HEK293T (cell line): ENCODE data around the gene RPS27L.
"Not testable (repeated sequence)": the region's sequence is repeated elsewhere in the genome, so short reads cannot be mapped to it uniquely, and the experiment has no call there.

ENCODE experiments used
- CTCF ChIA-PET: fragments of 350-600 bp; formaldehyde crosslinking; extraction: SDS; loops from one replicate; lab custom pipeline; 2021; ENCODE audit warnings: antibody characterized with exemption, inconsistent platforms; lab: Yijun Ruan, JAX
- POLR2A ChIA-PET: fragments of 350-600 bp; formaldehyde crosslinking; extraction: SDS; loops from one replicate; lab custom pipeline; 2020; ENCODE audit warnings: antibody characterized with exemption, inconsistent platforms; lab: Yijun Ruan, JAX
- DNase-seq: peaks from one replicate; pipeline ENCODE4 v3.0.0; 2012; ENCODE audit warnings: mixed read lengths; ENCODE audit errors: extremely low spot score
- ARNT ChIP-seq: fragments of 450-650 bp; IDR thresholded peaks from 2 replicates; pipeline ENCODE4 v1.6.1; 2017; ENCODE audit warnings: mild to moderate bottlenecking
- BHLHE40 ChIP-seq: fragments of 450-650 bp; IDR thresholded peaks from 2 replicates; pipeline ENCODE4 v1.6.1; 2016; ENCODE audit warnings: mild to moderate bottlenecking, moderate library complexity, borderline replicate concordance
- CTBP1 ChIP-seq: fragments of 450-650 bp; IDR thresholded peaks from 2 replicates; pipeline ENCODE4 v1.6.1; 2016; ENCODE audit warnings: borderline replicate concordance
- ELF4 ChIP-seq: fragments of 450-650 bp; IDR thresholded peaks from 2 replicates; pipeline ENCODE4 v1.6.1; 2017; ENCODE audit warnings: antibody characterized with exemption
- FOXA1 ChIP-seq: fragments of 450-650 bp; IDR thresholded peaks from 2 replicates; pipeline ENCODE4 v1.6.1; 2016; ENCODE audit warnings: mild to moderate bottlenecking
- FOXK2 ChIP-seq: fragments of 450-650 bp; IDR thresholded peaks from 2 replicates; pipeline ENCODE4 v1.6.1; 2016; ENCODE audit warnings: mild to moderate bottlenecking
- FOXM1 ChIP-seq: fragments of 450-650 bp; IDR thresholded peaks from 2 replicates; pipeline ENCODE4 v1.6.1; 2017; ENCODE audit warnings: mild to moderate bottlenecking, borderline replicate concordance
- HDGF ChIP-seq: fragments of 450-650 bp; IDR thresholded peaks from 2 replicates; pipeline ENCODE4 v1.6.1; 2017; ENCODE audit warnings: antibody characterized with exemption, borderline replicate concordance
- L3MBTL2 ChIP-seq: fragments of 450-650 bp; conservative IDR thresholded peaks from 2 replicates; pipeline ENCODE4 v1.6.1; 2016; ENCODE audit warnings: mild to moderate bottlenecking
- LEF1 ChIP-seq: fragments of 450-650 bp; IDR thresholded peaks from 2 replicates; pipeline ENCODE4 v1.6.1; 2017; ENCODE audit warnings: mild to moderate bottlenecking, borderline replicate concordance
- NFRKB ChIP-seq: fragments of 450-650 bp; IDR thresholded peaks from 2 replicates; pipeline ENCODE4 v1.6.1; 2016; ENCODE audit warnings: mild to moderate bottlenecking, moderate library complexity
- SP1 ChIP-seq: fragments of 450-650 bp; IDR thresholded peaks from 2 replicates; pipeline ENCODE4 v1.6.1; 2017
- SUZ12 ChIP-seq: fragments of 450-650 bp; IDR thresholded peaks from 2 replicates; pipeline ENCODE4 v1.6.1; 2016; ENCODE audit warnings: mild to moderate bottlenecking
- TARDBP ChIP-seq: fragments of 450-650 bp; IDR thresholded peaks from 2 replicates; pipeline ENCODE4 v1.6.1; 2016
- ZNF384 ChIP-seq: fragments of 450-650 bp; IDR thresholded peaks from 2 replicates; pipeline ENCODE4 v1.6.1; 2016
- TF ChIP-seq, protein P1 (sequence below): fragments of 450-650 bp; IDR thresholded peaks from 2 replicates; pipeline ENCODE4 v1.6.1; 2016

Gene RPS27L

DNA sequence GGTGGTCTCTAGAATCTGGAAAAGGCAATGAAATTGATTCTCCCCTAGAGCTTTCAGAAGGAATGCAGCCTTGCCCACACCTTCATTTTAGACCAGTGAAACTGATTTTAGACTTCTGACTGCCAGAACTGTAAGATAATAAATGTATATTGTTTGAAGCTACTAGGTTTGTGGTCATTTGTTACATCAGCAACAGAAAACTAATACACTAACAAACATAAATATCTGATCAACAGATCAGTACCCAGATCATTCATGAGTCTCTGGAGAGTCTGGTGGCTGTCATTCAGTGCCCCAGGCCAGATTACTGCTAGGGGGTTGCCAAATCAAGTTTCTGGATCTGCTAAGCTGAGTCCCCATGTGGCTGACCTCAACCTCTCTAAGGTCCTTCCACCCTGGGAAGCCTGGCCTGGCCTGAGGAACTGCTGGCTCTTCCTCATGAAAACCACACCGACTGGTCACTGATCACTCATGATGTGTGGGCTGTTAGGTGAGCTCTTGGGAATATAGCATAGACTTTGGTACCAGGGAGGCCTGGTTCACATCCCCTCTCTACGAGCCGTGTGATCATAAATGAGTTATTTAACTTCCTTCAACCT lies 46.8 kb downstream of the RPS27L start:
- ChIA-PET POLR2A (no interaction called here), CTCF (no interaction called here)
- TF ChIP-seq FOXM1 (no peak), CTBP1 (no peak), SUZ12 (no peak), L3MBTL2 (no peak), BHLHE40 (no peak), FOXA1 (no peak), ZNF384 (no peak), ELF4 (no peak), TARDBP (no peak), ARNT (no peak)
- TF ChIP-seq, protein P1, sequence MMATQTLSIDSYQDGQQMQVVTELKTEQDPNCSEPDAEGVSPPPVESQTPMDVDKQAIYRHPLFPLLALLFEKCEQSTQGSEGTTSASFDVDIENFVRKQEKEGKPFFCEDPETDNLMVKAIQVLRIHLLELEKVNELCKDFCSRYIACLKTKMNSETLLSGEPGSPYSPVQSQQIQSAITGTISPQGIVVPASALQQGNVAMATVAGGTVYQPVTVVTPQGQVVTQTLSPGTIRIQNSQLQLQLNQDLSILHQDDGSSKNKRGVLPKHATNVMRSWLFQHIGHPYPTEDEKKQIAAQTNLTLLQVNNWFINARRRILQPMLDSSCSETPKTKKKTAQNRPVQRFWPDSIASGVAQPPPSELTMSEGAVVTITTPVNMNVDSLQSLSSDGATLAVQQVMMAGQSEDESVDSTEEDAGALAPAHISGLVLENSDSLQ = no peak
- no peak for DNase-seq

DNA sequence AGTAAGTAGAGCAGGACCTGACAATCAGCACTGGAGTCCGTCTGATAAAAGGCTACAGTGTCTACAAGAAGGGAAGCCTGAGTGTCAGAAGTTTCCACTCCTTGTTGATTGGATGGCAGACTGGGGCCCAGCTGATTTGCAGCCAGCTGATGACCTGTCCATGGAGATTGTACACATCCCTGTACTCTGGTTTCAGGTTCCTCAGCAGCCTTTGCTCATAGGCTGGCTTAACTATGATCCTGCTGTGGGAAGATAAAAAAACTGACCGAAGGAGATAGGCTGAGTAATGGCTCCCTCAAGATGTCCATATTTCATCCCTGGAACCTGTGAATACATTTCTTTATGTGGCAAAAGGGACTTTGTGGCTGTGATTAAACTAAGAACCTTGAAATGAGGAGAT lies 47.4 kb downstream of the RPS27L start:
- POLR2A ChIA-PET = no interaction called here

DNA sequence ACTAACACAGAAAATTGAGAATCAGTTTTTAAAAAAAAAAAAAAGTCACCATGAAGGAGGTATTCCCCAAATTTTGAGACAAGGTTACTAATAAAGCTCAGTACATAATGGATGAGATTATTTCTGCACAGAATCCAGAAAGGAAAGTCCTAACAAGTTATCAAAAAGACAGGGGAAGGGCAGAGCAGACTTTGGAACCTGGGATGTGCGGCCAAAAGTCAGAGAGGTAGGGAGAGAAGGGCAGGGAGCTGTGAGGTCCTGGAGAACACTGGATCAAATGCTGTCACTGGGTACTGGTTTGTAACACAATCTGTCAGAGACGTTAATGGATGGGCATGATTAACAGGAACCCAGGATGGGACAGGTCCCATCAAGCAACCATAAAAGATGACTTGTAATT lies 47.8 kb downstream of the RPS27L start:
- CTCF ChIA-PET = no interaction called here
- no peak for DNase-seq
- POLR2A ChIA-PET = no interaction called here
- TF ChIP-seq NFRKB (no peak), HDGF (no peak), ZNF384 (no peak), ARNT (no peak), ELF4 (no peak)

More for the DNA sequence above, 47.4 kb downstream of the RPS27L start:
- no peak for DNase-seq
- TF ChIP-seq ZNF384 = no peak
- no peak for TF ChIP-seq FOXK2
- TF ChIP-seq FOXA1 = no peak
- TF ChIP-seq SP1 = no peak
- TF ChIP-seq, protein P1 = no peak
- TF ChIP-seq SUZ12 = no peak
- TF ChIP-seq HDGF = no peak
- no peak for TF ChIP-seq TARDBP
- TF ChIP-seq NFRKB = no peak
- TF ChIP-seq ARNT = no peak
- TF ChIP-seq LEF1 = no peak
- TF ChIP-seq BHLHE40 = no peak
- CTCF ChIA-PET = no interaction called here

DNA sequence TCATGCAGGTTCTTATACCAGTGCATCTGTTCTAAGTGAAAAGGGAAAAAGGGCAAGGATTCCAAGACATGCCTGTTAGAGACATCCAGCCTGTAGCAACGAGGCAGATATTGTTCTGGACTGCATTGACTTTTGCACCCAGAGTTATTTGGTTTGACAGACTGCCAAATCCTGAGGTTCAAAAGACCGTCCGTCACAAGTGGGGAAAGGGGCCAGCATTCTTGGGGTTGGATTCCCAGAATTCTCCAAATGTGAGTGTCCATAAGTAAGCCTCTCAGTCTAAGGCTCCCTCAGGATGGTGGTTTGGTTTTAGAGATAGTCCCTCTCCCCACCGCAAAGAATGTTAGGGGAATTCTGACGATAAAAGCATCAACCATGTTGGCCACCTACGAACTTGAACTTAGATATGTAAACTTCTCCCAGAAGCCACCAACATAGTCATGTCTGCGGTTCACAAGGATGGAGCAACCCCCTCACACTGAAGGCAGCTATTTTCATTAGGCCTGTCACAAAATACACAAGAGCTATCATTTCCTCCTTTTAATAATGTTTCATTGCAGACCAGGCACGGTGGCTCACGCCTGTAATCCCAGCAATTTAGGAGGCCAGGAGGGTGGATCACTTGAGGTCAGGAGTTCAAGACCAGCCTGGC lies 49.3 kb downstream of the RPS27L start:
- TF ChIP-seq SP1 (no peak), LEF1 (no peak), SUZ12 (no peak), BHLHE40 (no peak), FOXM1 (no peak), CTBP1 (no peak), TARDBP (no peak), ZNF384 (no peak), NFRKB (no peak)
- TF ChIP-seq, protein P1 = no peak
- ChIA-PET POLR2A (no interaction called here), CTCF (no interaction called here)
- DNase-seq = no peak

DNA sequence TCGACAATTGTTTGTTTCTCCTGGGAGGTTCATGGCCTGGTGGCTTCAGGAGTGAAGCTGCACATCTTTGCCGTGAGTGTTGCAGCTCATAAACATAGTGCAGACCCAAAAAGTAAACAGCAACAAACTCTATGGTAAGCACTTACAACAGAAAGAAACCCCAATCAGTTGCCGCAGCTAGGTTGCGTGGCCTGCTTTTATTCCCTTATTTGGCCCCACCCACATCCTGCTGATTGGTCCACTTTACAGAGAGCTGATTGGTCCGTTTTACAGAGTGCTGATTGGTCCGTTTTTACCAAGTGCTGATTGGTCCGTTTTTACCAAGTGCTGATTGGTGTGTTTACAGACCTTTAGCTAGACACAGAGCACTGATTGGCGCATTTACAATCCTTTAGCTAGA lies 51.9 kb downstream of the RPS27L start:
- DNase-seq, CTCF ChIA-PET, POLR2A ChIA-PET: not testable (repeated sequence)

DNA sequence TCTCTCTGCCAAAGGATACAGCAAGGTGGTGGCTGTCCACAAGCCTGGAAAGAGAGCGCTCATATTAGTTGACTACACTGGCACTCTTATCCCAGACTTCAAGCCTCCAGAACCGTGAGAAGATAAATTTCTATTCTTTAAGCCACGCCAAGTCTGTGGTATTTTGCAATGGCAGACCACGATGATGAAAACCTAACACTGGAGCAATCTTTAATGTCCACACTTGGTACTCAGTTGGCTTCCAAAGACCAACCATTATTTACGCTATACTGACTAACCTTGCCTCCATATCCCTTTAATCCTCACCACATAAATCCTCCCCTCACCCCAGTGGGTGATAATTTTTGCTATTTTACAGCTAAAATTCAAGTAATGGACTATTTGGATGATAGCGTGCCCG lies 52.5 kb downstream of the RPS27L start:
- TF ChIP-seq FOXK2 (no peak), L3MBTL2 (no peak), ARNT (no peak), TARDBP (no peak), ELF4 (no peak), FOXA1 (no peak), CTBP1 (no peak)
- TF ChIP-seq, protein P1 = no peak
- ChIA-PET CTCF (no interaction called here), POLR2A (no interaction called here)
- no peak for DNase-seq
